ENCODE data around the gene TRIM47.

TRIM47 gene

GRCh38 chr17:75917917-75918445 lies 39.6 kb upstream of the TRIM47 start:
- H3K4me1 ChIP-seq (ENCODE audit: control insufficient read depth, insufficient read depth, low read length) = no peaks in the 10 kb centered on the region
- peaks cover 47% of the 10 kb centered on the region for H3K36me3 ChIP-seq (ENCODE audit: control insufficient read depth, insufficient read depth, low read length)
- no peak overlapping the region for H3K9ac ChIP-seq (ENCODE audit: low read length)
- H3K9me3 ChIP-seq (ENCODE audit: control insufficient read depth, insufficient read depth, low read depth, low read length) = no peaks in the 10 kb centered on the region
- H3K27ac ChIP-seq (ENCODE audit: low read depth, low read length) = no peak overlapping the region
- no peak overlapping the region for H3K4me3 ChIP-seq (ENCODE audit: low read depth, low read length)
- no peaks in the 10 kb centered on the region for H3K27me3 ChIP-seq (ENCODE audit: control insufficient read depth, insufficient read depth, low read length)

- Histone ChIP-seq H3K9ac (ENCODE audit: low read length) (no peak overlapping the region), H3K36me3 (ENCODE audit: control insufficient read depth, insufficient read depth, low read length) (peaks cover 40% of the 10 kb centered on the region), H3K4me1 (ENCODE audit: control insufficient read depth, insufficient read depth, low read length) (no peaks in the 10 kb centered on the region), H3K9me3 (ENCODE audit: control insufficient read depth, insufficient read depth, low read depth, low read length) (no peaks in the 10 kb centered on the region), H3K27me3 (ENCODE audit: control insufficient read depth, insufficient read depth, low read length) (no peaks in the 10 kb centered on the region), H3K27ac (ENCODE audit: low read depth, low read length) (no peak overlapping the region), H3K4me3 (ENCODE audit: low read depth, low read length) (no peak overlapping the region)
Measured at GRCh38 chr17:75917141-75917916, 38.9 kb upstream of the TRIM47 start.

GRCh38 chr17:75915268-75915667 lies 36.9 kb upstream of the TRIM47 start:
- Histone ChIP-seq H3K4me1 (ENCODE audit: control insufficient read depth, insufficient read depth, low read length) (0 out of 2 replicates have a peak, but pooled peaks cover 3% of the 10 kb centered on the region), H3K27ac (ENCODE audit: low read depth, low read length) (no peak overlapping the region)

GRCh38 chr17:75914643-75915267 lies 36.4 kb upstream of the TRIM47 start:
- H3K9me3 ChIP-seq (ENCODE audit: control insufficient read depth, insufficient read depth, low read depth, low read length) = no peaks in the 10 kb centered on the region
- H3K36me3 ChIP-seq (ENCODE audit: control insufficient read depth, insufficient read depth, low read length) = peaks cover 30% of the 10 kb centered on the region
- no peak overlapping the region for H3K27ac ChIP-seq (ENCODE audit: low read depth, low read length)
- no peak overlapping the region for H3K9ac ChIP-seq (ENCODE audit: low read length)
- no peaks in the 10 kb centered on the region for H3K27me3 ChIP-seq (ENCODE audit: control insufficient read depth, insufficient read depth, low read length)
- no peak overlapping the region for H3K4me3 ChIP-seq (ENCODE audit: low read depth, low read length)
- 0 out of 2 replicates have a peak, but pooled peaks cover 3% of the 10 kb centered on the region for H3K4me1 ChIP-seq (ENCODE audit: control insufficient read depth, insufficient read depth, low read length)

More at GRCh38 chr17:75915268-75915667, 36.9 kb upstream of the TRIM47 start:
- H3K4me3 ChIP-seq (ENCODE audit: low read depth, low read length) = no peak overlapping the region
- no peaks in the 10 kb centered on the region for H3K27me3 ChIP-seq (ENCODE audit: control insufficient read depth, insufficient read depth, low read length)
- H3K9me3 ChIP-seq (ENCODE audit: control insufficient read depth, insufficient read depth, low read depth, low read length) = no peaks in the 10 kb centered on the region
- H3K9ac ChIP-seq (ENCODE audit: low read length) = no peak overlapping the region
- peaks cover 35% of the 10 kb centered on the region for H3K36me3 ChIP-seq (ENCODE audit: control insufficient read depth, insufficient read depth, low read length)

GRCh38 chr17:75913537-75914210 lies 35.3 kb upstream of the TRIM47 start:
- no peaks in the 10 kb centered on the region for H3K27me3 ChIP-seq (ENCODE audit: control insufficient read depth, insufficient read depth, low read length)
- no peak overlapping the region for H3K27ac ChIP-seq (ENCODE audit: low read depth, low read length)
- no peak overlapping the region for H3K9ac ChIP-seq (ENCODE audit: low read length)
- H3K36me3 ChIP-seq (ENCODE audit: control insufficient read depth, insufficient read depth, low read length) = peaks cover 28% of the 10 kb centered on the region
- no peaks in the 10 kb centered on the region for H3K9me3 ChIP-seq (ENCODE audit: control insufficient read depth, insufficient read depth, low read depth, low read length)
- H3K4me3 ChIP-seq (ENCODE audit: low read depth, low read length) = no peak overlapping the region
- H3K4me1 ChIP-seq (ENCODE audit: control insufficient read depth, insufficient read depth, low read length) = 0 out of 2 replicates have a peak, but pooled peaks cover 3% of the 10 kb centered on the region

GRCh38 chr17:75910699-75911098 lies 32.3 kb upstream of the TRIM47 start:
- no peak overlapping the region for H3K4me3 ChIP-seq (ENCODE audit: low read depth, low read length)
- no peaks in the 10 kb centered on the region for H3K27me3 ChIP-seq (ENCODE audit: control insufficient read depth, insufficient read depth, low read length)
- H3K36me3 ChIP-seq (ENCODE audit: control insufficient read depth, insufficient read depth, low read length) = peaks cover 19% of the 10 kb centered on the region
- H3K4me1 ChIP-seq (ENCODE audit: control insufficient read depth, insufficient read depth, low read length) = 0 out of 2 replicates have a peak, but pooled peaks cover 3% of the 10 kb centered on the region
- no peak overlapping the region for H3K9ac ChIP-seq (ENCODE audit: low read length)
- H3K27ac ChIP-seq (ENCODE audit: low read depth, low read length) = no peak overlapping the region
- no peaks in the 10 kb centered on the region for H3K9me3 ChIP-seq (ENCODE audit: control insufficient read depth, insufficient read depth, low read depth, low read length)

GRCh38 chr17:75909812-75910274 lies 31.5 kb upstream of the TRIM47 start:
- H3K9me3 ChIP-seq (ENCODE audit: control insufficient read depth, insufficient read depth, low read depth, low read length) = no peaks in the 10 kb centered on the region
- 0 out of 2 replicates have a peak, but pooled peaks cover 3% of the 10 kb centered on the region for H3K4me1 ChIP-seq (ENCODE audit: control insufficient read depth, insufficient read depth, low read length)
- H3K36me3 ChIP-seq (ENCODE audit: control insufficient read depth, insufficient read depth, low read length) = peaks cover 19% of the 10 kb centered on the region
- H3K9ac ChIP-seq (ENCODE audit: low read length) = no peak overlapping the region
- H3K27ac ChIP-seq (ENCODE audit: low read depth, low read length) = no peak overlapping the region
- H3K27me3 ChIP-seq (ENCODE audit: control insufficient read depth, insufficient read depth, low read length) = no peaks in the 10 kb centered on the region
- H3K4me3 ChIP-seq (ENCODE audit: low read depth, low read length) = no peak overlapping the region

GRCh38 chr17:75909051-75909811 lies 30.9 kb upstream of the TRIM47 start:
- Histone ChIP-seq H3K27ac (ENCODE audit: low read depth, low read length) (no peak overlapping the region), H3K27me3 (ENCODE audit: control insufficient read depth, insufficient read depth, low read length) (no peaks in the 10 kb centered on the region), H3K4me3 (ENCODE audit: low read depth, low read length) (no peak overlapping the region), H3K36me3 (ENCODE audit: control insufficient read depth, insufficient read depth, low read length) (peaks cover 15% of the 10 kb centered on the region), H3K4me1 (ENCODE audit: control insufficient read depth, insufficient read depth, low read length) (0 out of 2 replicates have a peak, but pooled peaks cover 3% of the 10 kb centered on the region), H3K9ac (ENCODE audit: low read length) (no peak overlapping the region), H3K9me3 (ENCODE audit: control insufficient read depth, insufficient read depth, low read depth, low read length) (no peaks in the 10 kb centered on the region)

GRCh38 chr17:75908201-75908600 lies 29.8 kb upstream of the TRIM47 start:
- no peak overlapping the region for H3K9ac ChIP-seq (ENCODE audit: low read length)
- 0 out of 2 replicates have a peak, but pooled peaks cover 3% of the 10 kb centered on the region for H3K4me1 ChIP-seq (ENCODE audit: control insufficient read depth, insufficient read depth, low read length)
- no peak overlapping the region for H3K27ac ChIP-seq (ENCODE audit: low read depth, low read length)
- no peaks in the 10 kb centered on the region for H3K27me3 ChIP-seq (ENCODE audit: control insufficient read depth, insufficient read depth, low read length)
- no peaks in the 10 kb centered on the region for H3K9me3 ChIP-seq (ENCODE audit: control insufficient read depth, insufficient read depth, low read depth, low read length)
- H3K4me3 ChIP-seq (ENCODE audit: low read depth, low read length) = no peak overlapping the region
- peaks cover 10% of the 10 kb centered on the region for H3K36me3 ChIP-seq (ENCODE audit: control insufficient read depth, insufficient read depth, low read length)

- no peaks in the 10 kb centered on the region for H3K9me3 ChIP-seq (ENCODE audit: control insufficient read depth, insufficient read depth, low read depth, low read length)
- peaks cover 20% of the 10 kb centered on the region for H3K36me3 ChIP-seq (ENCODE audit: control insufficient read depth, insufficient read depth, low read length)
- H3K9ac ChIP-seq (ENCODE audit: low read length) = no peak overlapping the region
- H3K4me3 ChIP-seq (ENCODE audit: low read depth, low read length) = no peak overlapping the region
- H3K4me1 ChIP-seq (ENCODE audit: control insufficient read depth, insufficient read depth, low read length) = 0 out of 2 replicates have a peak, but pooled peaks cover 3% of the 10 kb centered on the region
- no peak overlapping the region for H3K27ac ChIP-seq (ENCODE audit: low read depth, low read length)
- no peaks in the 10 kb centered on the region for H3K27me3 ChIP-seq (ENCODE audit: control insufficient read depth, insufficient read depth, low read length)
Measured at GRCh38 chr17:75906143-75906884, 27.9 kb upstream of the TRIM47 start.
